Ishikawa (cell line): ENCODE data around the gene ZNF629.

Experiments used
- CEBPB ChIP-seq: IDR thresholded peaks from 2 replicates; pipeline ENCODE4 v1.6.1; 2012
- CREB1 ChIP-seq: IDR thresholded peaks from 2 replicates; pipeline ENCODE4 v1.6.1; 2012; ENCODE audit warnings: low read depth
- EGR1 ChIP-seq: IDR thresholded peaks from 2 replicates; pipeline ENCODE4 v1.6.1; 2012
- EP300 ChIP-seq: IDR thresholded peaks from 2 replicates; pipeline ENCODE4 v1.6.1; 2012; ENCODE audit warnings: borderline replicate concordance
- MAX ChIP-seq: IDR thresholded peaks from 2 replicates; pipeline ENCODE4 v1.6.1; 2012
- NFIC ChIP-seq: IDR thresholded peaks from 2 replicates; pipeline ENCODE4 v1.6.1; 2012
- RAD21 ChIP-seq: IDR thresholded peaks from 2 replicates; pipeline ENCODE4 v1.6.1; 2012; ENCODE audit warnings: low read depth
- REST ChIP-seq: IDR thresholded peaks from 2 replicates; pipeline ENCODE4 v1.6.1; 2012; ENCODE audit warnings: low read depth, mild to moderate bottlenecking
- TAF1 ChIP-seq: IDR thresholded peaks from 2 replicates; pipeline ENCODE4 v1.6.1; 2012; ENCODE audit warnings: low read depth, mild to moderate bottlenecking
- TCF12 ChIP-seq: IDR thresholded peaks from 2 replicates; pipeline ENCODE4 v1.6.1; 2012; ENCODE audit warnings: low read depth
- USF1 ChIP-seq: IDR thresholded peaks from 2 replicates; pipeline ENCODE4 v1.6.1; 2012
- YY1 ChIP-seq: IDR thresholded peaks from 2 replicates; pipeline ENCODE4 v1.6.1; 2012; ENCODE audit warnings: low read depth
- ZBTB7A ChIP-seq: IDR thresholded peaks from 2 replicates; pipeline ENCODE4 v1.6.1; 2012; ENCODE audit warnings: low read depth

- TF ChIP-seq USF1 (no peak), TCF12 (no peak), EP300 (no peak), YY1 (no peak), CEBPB (no peak), REST (no peak), TAF1 (no peak), NFIC (no peak), EGR1 (no peak), MAX (no peak), CREB1 (no peak), ZBTB7A (no peak), RAD21 (no peak)
Measured at GRCh38 chr16:30768583-30769181, 18.3 kb downstream of the ZNF629 start.
